K562 (cell line): ENCODE results near the gene OPTN. TPM values are rescaled to one million over a fixed set of nuclear protein-coding genes. Genes with fewer than 3 reads are reported as not detected.

Source experiments
- KDM2B ChIP-seq: fragments of 250-450 bp; sonication (Bioruptor Pico); IDR thresholded peaks from 2 replicates; pipeline ENCODE4 v1.8.0; 2021; ENCODE audit warnings: mild to moderate bottlenecking, moderate library complexity
- PCBP2 ChIP-seq: fragments of 200-400 bp; formaldehyde crosslinking; IDR thresholded peaks from 2 replicates; pipeline ENCODE4 v1.6.1; 2018; ENCODE audit warnings: low read length, low read depth, mild to moderate bottlenecking, moderate library complexity; ENCODE audit not compliant: poor library complexity, severe bottlenecking
- TSHZ1 ChIP-seq: fragments of 250-450 bp; sonication (Bioruptor Pico); IDR thresholded peaks from 2 replicates; pipeline ENCODE4 v1.4.0; 2020; ENCODE audit warnings: mild to moderate bottlenecking, moderate library complexity
- ZNF143 ChIP-seq: sonication (generic); formaldehyde crosslinking; IDR thresholded peaks from 2 replicates; pipeline ENCODE4 v1.9.0; 2022; ENCODE audit warnings: mild to moderate bottlenecking, missing genetic modification reagents
- polyA plus RNA-seq, 8 experiments: library from polyadenylated mRNA; depleted of rRNA in 4 of 8; stranded (reverse) in 5 of 8; unstranded in 3 of 8; fragments of >200 nt; fragmentation: Nextera tagmentation in 2 of 8; fragmentation: Illumina TruSeq in 1 of 8; extraction: Ambion mirVana in 2 of 8; extraction: Trizol in 1 of 8; gene quantifications; 2 replicates each; pipeline versions ENCODE4 v1.2.1 to v1.2.3, GENCODE V29; 2011 to 2014; ENCODE audit warnings: inconsistent platforms in 1 of 8, missing spikeins in 1 of 8
- total RNA-seq, 7 experiments: library from RNA; depleted of rRNA in 6 of 7; stranded (reverse); fragments of >200 nt in 6 of 7; fragmentation: Illumina TruSeq in 2 of 7; extraction: Trizol in 2 of 7; gene quantifications; 2 replicates each; pipeline versions ENCODE4 v1.2.1 to v1.2.3, GENCODE V29; 2011 to 2021; ENCODE audit warnings: low replicate concordance in 1 of 7
- TF ChIP-seq, protein P1 (sequence below), 2 experiments: fragments of 450-650 bp; formaldehyde crosslinking in 1 of 2; IDR thresholded peaks; 2 replicates each; pipeline versions ENCODE4 v1.4.0 to v1.6.1; 2014 to 2020; ENCODE audit warnings: mild to moderate bottlenecking in 2 of 2, borderline replicate concordance in 1 of 2, low read depth in 1 of 2
- TF ChIP-seq, protein P2 (sequence below): fragments of 450-650 bp; formaldehyde crosslinking; IDR thresholded peaks from 2 replicates; pipeline ENCODE4 v1.4.0; 2022; ENCODE audit warnings: mild to moderate bottlenecking, moderate library complexity

The OPTN gene
- total and polyA plus RNA-seq, 9 of the 15 experiments (the other 6 are each of a cell fraction or from before 2014, with no cell fraction given), result 2.2 to 6.8 (median 5.0) TPM

GRCh38 chr10:13104697-13105096 is 4.7 kb downstream of the OPTN start (continued):
- TF ChIP-seq, protein P1, sequence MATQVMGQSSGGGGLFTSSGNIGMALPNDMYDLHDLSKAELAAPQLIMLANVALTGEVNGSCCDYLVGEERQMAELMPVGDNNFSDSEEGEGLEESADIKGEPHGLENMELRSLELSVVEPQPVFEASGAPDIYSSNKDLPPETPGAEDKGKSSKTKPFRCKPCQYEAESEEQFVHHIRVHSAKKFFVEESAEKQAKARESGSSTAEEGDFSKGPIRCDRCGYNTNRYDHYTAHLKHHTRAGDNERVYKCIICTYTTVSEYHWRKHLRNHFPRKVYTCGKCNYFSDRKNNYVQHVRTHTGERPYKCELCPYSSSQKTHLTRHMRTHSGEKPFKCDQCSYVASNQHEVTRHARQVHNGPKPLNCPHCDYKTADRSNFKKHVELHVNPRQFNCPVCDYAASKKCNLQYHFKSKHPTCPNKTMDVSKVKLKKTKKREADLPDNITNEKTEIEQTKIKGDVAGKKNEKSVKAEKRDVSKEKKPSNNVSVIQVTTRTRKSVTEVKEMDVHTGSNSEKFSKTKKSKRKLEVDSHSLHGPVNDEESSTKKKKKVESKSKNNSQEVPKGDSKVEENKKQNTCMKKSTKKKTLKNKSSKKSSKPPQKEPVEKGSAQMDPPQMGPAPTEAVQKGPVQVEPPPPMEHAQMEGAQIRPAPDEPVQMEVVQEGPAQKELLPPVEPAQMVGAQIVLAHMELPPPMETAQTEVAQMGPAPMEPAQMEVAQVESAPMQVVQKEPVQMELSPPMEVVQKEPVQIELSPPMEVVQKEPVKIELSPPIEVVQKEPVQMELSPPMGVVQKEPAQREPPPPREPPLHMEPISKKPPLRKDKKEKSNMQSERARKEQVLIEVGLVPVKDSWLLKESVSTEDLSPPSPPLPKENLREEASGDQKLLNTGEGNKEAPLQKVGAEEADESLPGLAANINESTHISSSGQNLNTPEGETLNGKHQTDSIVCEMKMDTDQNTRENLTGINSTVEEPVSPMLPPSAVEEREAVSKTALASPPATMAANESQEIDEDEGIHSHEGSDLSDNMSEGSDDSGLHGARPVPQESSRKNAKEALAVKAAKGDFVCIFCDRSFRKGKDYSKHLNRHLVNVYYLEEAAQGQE (IDR thresholded peaks at IDR 0.05; ENCODE audit: borderline replicate concordance), result peak; percentile 6; the same call in 1 of the 2 replicates
- TF ChIP-seq, protein P1 (CRISPR knock-in tag; IDR thresholded peaks at IDR 0.05; ENCODE audit: low read depth), result no peak
- no peak for TF ChIP-seq TSHZ1
- no peak for TF ChIP-seq KDM2B (CRISPR knock-in tag)
- no peak for TF ChIP-seq PCBP2
- TF ChIP-seq, protein P2, sequence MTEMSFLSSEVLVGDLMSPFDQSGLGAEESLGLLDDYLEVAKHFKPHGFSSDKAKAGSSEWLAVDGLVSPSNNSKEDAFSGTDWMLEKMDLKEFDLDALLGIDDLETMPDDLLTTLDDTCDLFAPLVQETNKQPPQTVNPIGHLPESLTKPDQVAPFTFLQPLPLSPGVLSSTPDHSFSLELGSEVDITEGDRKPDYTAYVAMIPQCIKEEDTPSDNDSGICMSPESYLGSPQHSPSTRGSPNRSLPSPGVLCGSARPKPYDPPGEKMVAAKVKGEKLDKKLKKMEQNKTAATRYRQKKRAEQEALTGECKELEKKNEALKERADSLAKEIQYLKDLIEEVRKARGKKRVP, result no peak
- TF ChIP-seq ZNF143 (CRISPR knock-in tag), result no peak
